ENCODE results near the gene SAMD11. TPM values are rescaled to one million over a fixed set of nuclear protein-coding genes. Genes with fewer than 3 reads are reported as not detected.

SAMD11 gene
- total and polyA plus RNA-seq, 10 of the 15 experiments (the other 5 are each of a cell fraction or from before 2014, with no cell fraction given): 0.04 to 0.31 (median 0.19) TPM; not detected in 6

GRCh38 chr1:904310-904950, 19.3 kb upstream of the SAMD11 start:
- POLR2A ChIA-PET: interaction anchor here (0.9 to 1.4 kb wide), 4 partner anchors 33 to 72 kb away, joined by 3 to 6 read pairs (median 4); partner anchors contain the start of gene PLEKHN1
- peak overlapping the region; percentile 25; the same call in 1 of the 2 replicates for H3K4me2 ChIP-seq (ENCODE audit: control insufficient read depth, insufficient read depth)
- TF ChIP-seq ZZZ3 (IDR thresholded peaks at IDR 0.05; ENCODE audit: control insufficient read depth, insufficient read length, low read depth): no peak
- TF ChIP-seq, protein P1, sequence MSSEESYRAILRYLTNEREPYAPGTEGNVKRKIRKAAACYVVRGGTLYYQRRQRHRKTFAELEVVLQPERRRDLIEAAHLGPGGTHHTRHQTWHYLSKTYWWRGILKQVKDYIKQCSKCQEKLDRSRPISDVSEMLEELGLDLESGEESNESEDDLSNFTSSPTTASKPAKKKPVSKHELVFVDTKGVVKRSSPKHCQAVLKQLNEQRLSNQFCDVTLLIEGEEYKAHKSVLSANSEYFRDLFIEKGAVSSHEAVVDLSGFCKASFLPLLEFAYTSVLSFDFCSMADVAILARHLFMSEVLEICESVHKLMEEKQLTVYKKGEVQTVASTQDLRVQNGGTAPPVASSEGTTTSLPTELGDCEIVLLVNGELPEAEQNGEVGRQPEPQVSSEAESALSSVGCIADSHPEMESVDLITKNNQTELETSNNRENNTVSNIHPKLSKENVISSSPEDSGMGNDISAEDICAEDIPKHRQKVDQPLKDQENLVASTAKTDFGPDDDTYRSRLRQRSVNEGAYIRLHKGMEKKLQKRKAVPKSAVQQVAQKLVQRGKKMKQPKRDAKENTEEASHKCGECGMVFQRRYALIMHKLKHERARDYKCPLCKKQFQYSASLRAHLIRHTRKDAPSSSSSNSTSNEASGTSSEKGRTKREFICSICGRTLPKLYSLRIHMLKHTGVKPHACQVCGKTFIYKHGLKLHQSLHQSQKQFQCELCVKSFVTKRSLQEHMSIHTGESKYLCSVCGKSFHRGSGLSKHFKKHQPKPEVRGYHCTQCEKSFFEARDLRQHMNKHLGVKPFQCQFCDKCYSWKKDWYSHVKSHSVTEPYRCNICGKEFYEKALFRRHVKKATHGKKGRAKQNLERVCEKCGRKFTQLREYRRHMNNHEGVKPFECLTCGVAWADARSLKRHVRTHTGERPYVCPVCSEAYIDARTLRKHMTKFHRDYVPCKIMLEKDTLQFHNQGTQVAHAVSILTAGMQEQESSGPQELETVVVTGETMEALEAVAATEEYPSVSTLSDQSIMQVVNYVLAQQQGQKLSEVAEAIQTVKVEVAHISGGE (CRISPR knock-in tag; IDR thresholded peaks at IDR 0.05): no peak
- peak; percentile 35 for TF ChIP-seq KLF5 (IDR thresholded peaks at IDR 0.05; ENCODE audit: partially characterized antibody)
- no peak for TF ChIP-seq EP300 (IDR thresholded peaks at IDR 0.05; ENCODE audit: borderline replicate concordance in 1 of 2, control insufficient read depth in 1 of 2, low read depth in 2 of 2, low read length in 2 of 2)
- TF ChIP-seq, protein P2, sequence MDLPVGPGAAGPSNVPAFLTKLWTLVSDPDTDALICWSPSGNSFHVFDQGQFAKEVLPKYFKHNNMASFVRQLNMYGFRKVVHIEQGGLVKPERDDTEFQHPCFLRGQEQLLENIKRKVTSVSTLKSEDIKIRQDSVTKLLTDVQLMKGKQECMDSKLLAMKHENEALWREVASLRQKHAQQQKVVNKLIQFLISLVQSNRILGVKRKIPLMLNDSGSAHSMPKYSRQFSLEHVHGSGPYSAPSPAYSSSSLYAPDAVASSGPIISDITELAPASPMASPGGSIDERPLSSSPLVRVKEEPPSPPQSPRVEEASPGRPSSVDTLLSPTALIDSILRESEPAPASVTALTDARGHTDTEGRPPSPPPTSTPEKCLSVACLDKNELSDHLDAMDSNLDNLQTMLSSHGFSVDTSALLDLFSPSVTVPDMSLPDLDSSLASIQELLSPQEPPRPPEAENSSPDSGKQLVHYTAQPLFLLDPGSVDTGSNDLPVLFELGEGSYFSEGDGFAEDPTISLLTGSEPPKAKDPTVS (IDR thresholded peaks at IDR 0.05; ENCODE audit: low read depth, low read length): no peak
- no peak for TF ChIP-seq E2F4 (IDR thresholded peaks at IDR 0.05; ENCODE audit: low read depth, low read length)
- no peak for TF ChIP-seq PML (IDR thresholded peaks at IDR 0.05; ENCODE audit: low read length)
- no peak for TF ChIP-seq EZH2 (IDR thresholded peaks at IDR 0.05; ENCODE audit: borderline replicate concordance, control insufficient read depth, low read depth, low read length)
- TF ChIP-seq, protein P3, sequence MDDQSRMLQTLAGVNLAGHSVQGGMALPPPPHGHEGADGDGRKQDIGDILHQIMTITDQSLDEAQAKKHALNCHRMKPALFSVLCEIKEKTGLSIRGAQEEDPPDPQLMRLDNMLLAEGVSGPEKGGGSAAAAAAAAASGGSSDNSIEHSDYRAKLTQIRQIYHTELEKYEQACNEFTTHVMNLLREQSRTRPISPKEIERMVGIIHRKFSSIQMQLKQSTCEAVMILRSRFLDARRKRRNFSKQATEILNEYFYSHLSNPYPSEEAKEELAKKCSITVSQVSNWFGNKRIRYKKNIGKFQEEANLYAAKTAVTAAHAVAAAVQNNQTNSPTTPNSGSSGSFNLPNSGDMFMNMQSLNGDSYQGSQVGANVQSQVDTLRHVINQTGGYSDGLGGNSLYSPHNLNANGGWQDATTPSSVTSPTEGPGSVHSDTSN (IDR thresholded peaks at IDR 0.05; ENCODE audit: insufficient replicate concordance, low read depth, low read length): no peak
- no peak for TF ChIP-seq IRF4 (IDR thresholded peaks at IDR 0.05; ENCODE audit: low read depth, low read length)
- no peak for TF ChIP-seq USF1 (IDR thresholded peaks at IDR 0.05; ENCODE audit: borderline replicate concordance, extremely low read length, insufficient read depth, low read depth, low read length)
- TF ChIP-seq GATAD2B (conservative IDR thresholded peaks at IDR 0.05; ENCODE audit: low read depth): peak; percentile 26; the same call in 1 of the 2 replicates

More at GRCh38 chr1:904310-904950, 19.3 kb upstream of the SAMD11 start:
- no peaks in the 10 kb centered on the region for H4K20me1 ChIP-seq (ENCODE audit: control insufficient read depth, insufficient read depth)
- intact Hi-C loops (cut with micrococcal nuclease; ENCODE audit: unreplicated experiment): loop anchor here (10.0 kb wide), 1 partner anchor 160 kb away; no protein-coding TSS in a partner anchor
- ATAC-seq: peak; percentile 90
- no peaks in the 10 kb centered on the region for H3K79me2 ChIP-seq (ENCODE audit: control insufficient read depth, insufficient read depth, low read length)
- H3K27ac ChIP-seq (ENCODE audit: control insufficient read depth, insufficient read depth): no peak overlapping the region
- ChIA-PET SMC1A (ENCODE audit: uncharacterized antibody, unreplicated experiment) (interaction anchor here (0.6 to 1.0 kb wide), 2 partner anchors 54 to 346 kb away, joined by 3 to 4 read pairs; partner anchors contain the start of gene NOC2L), RAD21 (ENCODE audit: unreplicated experiment) (interaction anchor here (0.7 to 2.8 kb wide), 11 partner anchors 9 to 160 kb away, joined by 3 to 20 read pairs (median 5); partner anchors contain the start of gene NOC2L), CTCF (interaction anchor here (0.7 to 2.9 kb wide), 13 partner anchors 9 to 160 kb away, joined by 3 to 16 read pairs (median 3); partner anchors contain the start of gene NOC2L)
- no peaks in the 10 kb centered on the region for H3K36me3 ChIP-seq (ENCODE audit: control insufficient read depth in 2 of 2, insufficient read depth in 2 of 2, low read length in 1 of 2)
- H3K9me3 ChIP-seq (replicated peaks; ENCODE audit: control insufficient read depth, insufficient read depth, low read length): no peaks in the 10 kb centered on the region; the same call in 2 of the 3 replicates
- peak; percentile 59 for FAIRE-seq
- no peaks in the 10 kb centered on the region; a peak in 1 of 4 replicates for H3K27me3 ChIP-seq (replicated peaks in 1 of 2; ENCODE audit: control insufficient read depth in 2 of 2, insufficient read depth in 2 of 2, low read length in 1 of 2)
- in situ Hi-C loops (cut with MboI): no loop called here
- BruUV-seq (replicated peaks): no TSS peak
- no peak for DNase-seq (ENCODE audit: low read depth, low spot score)
- H3K4me3 ChIP-seq: peak overlapping the region; percentile 24; the same call in 1 of the 2 replicates
- H3K9ac ChIP-seq (ENCODE audit: control insufficient read depth, insufficient read depth, low read length): no peak overlapping the region; the same call in 1 of the 2 replicates
- peak overlapping the region; percentile 17; the same call in 1 of the 2 replicates for H2AFZ ChIP-seq (ENCODE audit: control insufficient read depth, low read depth, low read length)
- peaks cover 7% of the 10 kb centered on the region for H3K4me1 ChIP-seq (ENCODE audit: control insufficient read depth, insufficient read depth, low read length)
- 1% methylated on average over 23 of the region's 91 CpGs for WGBS (ENCODE audit: insufficient coverage, insufficient replicate concordance, low lambda C conversion rate, missing lambda C conversion rate)
